GM23338 (cell line): ENCODE measurements around the gene PRG2. TPM values are rescaled to one million over a fixed set of nuclear protein-coding genes. Genes with fewer than 3 reads are reported as not detected.

Experiments
- ATAC-seq: fragments of 200-7000 bp; cut with Tn5 transposase; 3 replicates; pipeline ENCODE4 v1.9.1; 2020
- DNase-seq: peaks from one replicate; pipeline ENCODE4 v3.0.0-alpha.2; 2015; ENCODE audit warnings: low spot score
- H2AFZ ChIP-seq: fragments of 200-600 bp; sonication (generic); 2 replicates; pipeline ENCODE4 v1.8.0; 2016; ENCODE audit warnings: antibody characterized with exemption, mild to moderate bottlenecking, moderate library complexity
- H3F3A ChIP-seq: fragments of 200-600 bp; sonication (generic); replicated peaks from 2 replicates; pipeline ENCODE4 v1.8.0; 2017; ENCODE audit warnings: antibody characterized with exemption, mixed run types, low read depth
- H3K27ac ChIP-seq: fragments of 200-600 bp; sonication (generic); 2 replicates; pipeline ENCODE4 v1.6.1; 2016; ENCODE audit warnings: low read depth
- H3K27me3 ChIP-seq: fragments of 200-600 bp; sonication (generic); 2 replicates; pipeline ENCODE4 v1.8.0; 2016; ENCODE audit warnings: mild to moderate bottlenecking, mixed run types, moderate library complexity; ENCODE audit not compliant: insufficient read depth
- H3K36me3 ChIP-seq: fragments of 200-600 bp; sonication (generic); 2 replicates; pipeline ENCODE4 v1.8.0; 2016; ENCODE audit warnings: mild to moderate bottlenecking; ENCODE audit not compliant: insufficient read depth
- H3K4me1 ChIP-seq: fragments of 200-600 bp; sonication (generic); 2 replicates; pipeline ENCODE4 v1.8.0; 2016; ENCODE audit warnings: mild to moderate bottlenecking, moderate library complexity; ENCODE audit not compliant: insufficient read depth
- H3K4me2 ChIP-seq: fragments of 200-600 bp; sonication (generic); 2 replicates; pipeline ENCODE4 v1.7.1; 2017; ENCODE audit warnings: mixed run types
- H3K4me3 ChIP-seq: fragments of 200-600 bp; sonication (generic); 2 replicates; pipeline ENCODE4 v1.6.1; 2016; ENCODE audit warnings: mixed run types
- H3K79me2 ChIP-seq: fragments of 200-600 bp; sonication (generic); replicated peaks from 2 replicates; pipeline ENCODE4 v1.8.0; 2017; ENCODE audit warnings: mild to moderate bottlenecking; ENCODE audit not compliant: insufficient read depth
- H3K9me2 ChIP-seq: fragments of 200-600 bp; sonication (generic); 2 replicates; pipeline ENCODE4 v1.8.0; 2017; ENCODE audit not compliant: insufficient read depth
- H4K20me1 ChIP-seq: fragments of 200-600 bp; sonication (generic); replicated peaks from 2 replicates; pipeline ENCODE4 v1.8.0; 2017; ENCODE audit warnings: mild to moderate bottlenecking; ENCODE audit not compliant: insufficient read depth
- H3K27ac Mint-ChIP-seq: 2 replicates; pipeline ENCODE4 v1.8.0; 2020; ENCODE audit warnings: inconsistent platforms, mild to moderate bottlenecking, moderate library complexity, mixed read lengths
- H3K27me3 Mint-ChIP-seq: 3 replicates; pipeline ENCODE4 v1.8.0; 2022; ENCODE audit warnings: low read depth, mild to moderate bottlenecking, moderate library complexity, mixed read lengths, inconsistent platforms; ENCODE audit not compliant: insufficient read depth, poor library complexity
- H3K36me3 Mint-ChIP-seq: 3 replicates; pipeline ENCODE4 v1.8.0; 2021; ENCODE audit warnings: low read depth, mild to moderate bottlenecking, inconsistent platforms, moderate library complexity, mixed read lengths
- H3K4me1 Mint-ChIP-seq: 3 replicates; pipeline ENCODE4 v1.8.0; 2020; ENCODE audit warnings: mild to moderate bottlenecking, inconsistent platforms, mixed read lengths
- H3K4me3 Mint-ChIP-seq: 3 replicates; pipeline ENCODE4 v1.8.0; 2021; ENCODE audit warnings: moderate library complexity, mild to moderate bottlenecking, inconsistent platforms, mixed read lengths
- H3K9me3 Mint-ChIP-seq: 3 replicates; pipeline ENCODE4 v1.8.0; 2020; ENCODE audit warnings: moderate library complexity, mild to moderate bottlenecking, inconsistent platforms, mixed read lengths
- CTCF ChIP-seq, 2 experiments: fragments of 200-600 bp in 1 of 2; sonication (generic) in 1 of 2; conservative IDR thresholded peaks; 2 replicates each; pipeline versions ENCODE4 v1.5.1 to v1.6.1; 2016 to 2017; ENCODE audit warnings: antibody characterized with exemption in 2 of 2, low read depth in 2 of 2, mild to moderate bottlenecking in 2 of 2, moderate library complexity in 1 of 2
- EZH2 ChIP-seq: fragments of 200-600 bp; sonication (generic); IDR thresholded peaks from one replicate; pipeline ENCODE4 v1.8.0; 2017; ENCODE audit warnings: antibody characterized with exemption, mild to moderate bottlenecking, low read depth; ENCODE audit not compliant: unreplicated experiment
- JUNB ChIP-seq: IDR thresholded peaks from one replicate; pipeline ENCODE4 v1.6.1; 2016; ENCODE audit warnings: antibody characterized with exemption; ENCODE audit not compliant: unreplicated experiment
- REST ChIP-seq: IDR thresholded peaks from one replicate; pipeline ENCODE4 v1.6.1; 2018; ENCODE audit warnings: antibody characterized with exemption; ENCODE audit not compliant: unreplicated experiment
- STAT1 ChIP-seq: IDR thresholded peaks from one replicate; pipeline ENCODE4 v1.6.1; 2016; ENCODE audit warnings: antibody characterized with exemption; ENCODE audit not compliant: unreplicated experiment
- ZNF331 ChIP-seq: fragments of 250-450 bp; sonication (Bioruptor Pico); IDR thresholded peaks from 2 replicates; pipeline ENCODE4 v1.5.0; 2020; ENCODE audit warnings: low read depth, mild to moderate bottlenecking, moderate library complexity
- ZNF462 ChIP-seq: fragments of 250-450 bp; sonication (Bioruptor Pico); IDR thresholded peaks from 2 replicates; pipeline ENCODE4 v1.5.0; 2020; ENCODE audit warnings: mild to moderate bottlenecking, moderate library complexity
- polyA plus RNA-seq: library from polyadenylated mRNA; unstranded; fragments of >200 nt; fragmentation: Nextera tagmentation; extraction: Ambion mirVana; gene quantifications from 2 replicates; pipeline ENCODE4 v1.2.1, GENCODE V29; 2016
- total RNA-seq: library from RNA; depleted of rRNA; stranded (reverse); fragments of >200 nt; shearing (Covaris generic); gene quantifications from 2 replicates; pipeline ENCODE4 v1.2.3, GENCODE V29; 2014

PRG2 gene
- total and polyA plus RNA-seq, 2 experiments from 2014 or later, result not detected

GRCh38 chr11:57379732-57380131 lies 10.7 kb downstream of the PRG2 start:
- Histone ChIP-seq H3K4me1 (no peaks in the 10 kb centered on the region), H2AFZ (no peak overlapping the region), H3K27me3 (no peaks in the 10 kb centered on the region), H3K4me3 (no peak overlapping the region), H3F3A (no peaks in the 10 kb centered on the region), H3K79me2 (no peaks in the 10 kb centered on the region), H3K4me2 (no peak overlapping the region), H3K36me3 (no peaks in the 10 kb centered on the region), H3K9me2 (no peaks in the 10 kb centered on the region), H3K27ac (no peak overlapping the region), H4K20me1 (no peaks in the 10 kb centered on the region)
- ATAC-seq, result peak; percentile 92
- TF ChIP-seq ZNF462 (CRISPR knock-in tag) (peak; percentile 78), STAT1 (no peak), ZNF331 (CRISPR knock-in tag) (no peak), JUNB (no peak), EZH2 (no peak), REST (peak; percentile 96), CTCF (conservative IDR thresholded peaks at IDR 0.05; ENCODE audit: low read depth in 2 of 2) (0 out of 4 replicates have a peak, but pooled peaks of 1 of the 2 experiments have one; percentile 9)
- Mint-ChIP-seq H3K4me3 (no peak overlapping the region), H3K9me3 (peaks cover 3% of the 10 kb centered on the region; the same call in 1 of the 3 replicates), H3K27me3 (peaks cover 10% of the 10 kb centered on the region), H3K27ac (no peak overlapping the region), H3K36me3 (no peaks in the 10 kb centered on the region), H3K4me1 (peaks cover 2% of the 10 kb centered on the region; the same call in 2 of the 3 replicates)
- peak; percentile 93 for DNase-seq
